Neutrophil (primary cell): ENCODE measurements around the gene TMEM86B.
A peak's percentile ranks its signal among the peaks of the same experiment; 100 is the strongest.

Source experiments
- H3K27ac ChIP-seq: fragments of 200-600 bp; sonication (generic); 2 replicates; pipeline ENCODE4 v1.5.1; 2016; ENCODE audit warnings: mild to moderate bottlenecking, moderate library complexity
- H3K27me3 ChIP-seq: fragments of 200-600 bp; sonication (generic); 2 replicates; pipeline ENCODE4 v1.6.0; 2016; ENCODE audit warnings: mild to moderate bottlenecking
- H3K36me3 ChIP-seq: fragments of 200-600 bp; sonication (generic); 2 replicates; pipeline ENCODE4 v1.5.1; 2017
- H3K4me1 ChIP-seq, 2 experiments: fragments of 200-600 bp in 1 of 2; sonication (generic) in 1 of 2; 1 replicate in 1 of 2; 2 replicates in 1 of 2; pipeline versions ENCODE4 v1.5.1 to v1.6.1; 2013 to 2016; ENCODE audit warnings: low read depth in 1 of 2, low read length in 1 of 2, mild to moderate bottlenecking in 1 of 2, moderate library complexity in 1 of 2; ENCODE audit not compliant: control insufficient read depth in 1 of 2, insufficient read depth in 1 of 2
- H3K4me3 ChIP-seq, 2 experiments: fragments of 200-600 bp in 1 of 2; sonication (generic) in 1 of 2; 1 replicate in 1 of 2; 2 replicates in 1 of 2; pipeline ENCODE4 v1.5.1; 2013 to 2016; ENCODE audit warnings: low read depth in 1 of 2, low read length in 1 of 2, mild to moderate bottlenecking in 1 of 2, moderate library complexity in 1 of 2
- H3K9me3 ChIP-seq: fragments of 200-600 bp; sonication (generic); 2 replicates; pipeline ENCODE4 v1.5.1; 2016
- CTCF ChIP-seq: fragments of 200-600 bp; sonication (generic); IDR thresholded peaks from 2 replicates; pipeline ENCODE4 v1.5.1; 2016; ENCODE audit warnings: antibody characterized with exemption

TMEM86B gene

GRCh38 chr19:55223291-55224037 is 5.1 kb downstream of the TMEM86B start:
- no peak for TF ChIP-seq CTCF
- H3K4me1 ChIP-seq = peaks cover 0 to 5% of the 10 kb centered on the region in 2 experiments
- H3K27ac ChIP-seq = no peak overlapping the region
- peaks cover 56% of the 10 kb centered on the region for H3K36me3 ChIP-seq
- no peaks in the 10 kb centered on the region for H3K9me3 ChIP-seq
- H3K4me3 ChIP-seq = no peak overlapping the region
- H3K27me3 ChIP-seq = no peaks in the 10 kb centered on the region

GRCh38 chr19:55220525-55220924 is 8.0 kb downstream of the TMEM86B start:
- Histone ChIP-seq H3K4me3 (no peak overlapping the region), H3K27me3 (peaks cover 20% of the 10 kb centered on the region), H3K4me1 (peaks cover 3 to 8% of the 10 kb centered on the region in 2 experiments), H3K27ac (no peak overlapping the region), H3K36me3 (peaks cover 27% of the 10 kb centered on the region), H3K9me3 (no peaks in the 10 kb centered on the region)
- TF ChIP-seq CTCF = no peak

GRCh38 chr19:55216461-55217198 is 11.9 kb downstream of the TMEM86B start:
- Histone ChIP-seq H3K27me3 (peaks cover 32% of the 10 kb centered on the region), H3K9me3 (no peaks in the 10 kb centered on the region), H3K27ac (no peak overlapping the region), H3K4me3 (peak overlapping the region in 1 of 2 experiments; percentile 18), H3K4me1 (peaks cover 0 to 8% of the 10 kb centered on the region in 2 experiments), H3K36me3 (no peaks in the 10 kb centered on the region)
- TF ChIP-seq CTCF = no peak

- Histone ChIP-seq H3K27ac (no peak overlapping the region), H3K4me1 (peaks cover 0 to 8% of the 10 kb centered on the region in 2 experiments), H3K36me3 (no peaks in the 10 kb centered on the region), H3K27me3 (peaks cover 47% of the 10 kb centered on the region), H3K4me3 (no peak overlapping the region), H3K9me3 (no peaks in the 10 kb centered on the region)
- TF ChIP-seq CTCF = no peak
Observed at GRCh38 chr19:55213547-55213946, 15.0 kb downstream of the TMEM86B start.

GRCh38 chr19:55212447-55212846 is 16.1 kb downstream of the TMEM86B start:
- Histone ChIP-seq H3K36me3 (no peaks in the 10 kb centered on the region), H3K4me3 (no peak overlapping the region), H3K9me3 (no peaks in the 10 kb centered on the region), H3K4me1 (peaks cover 0 to 8% of the 10 kb centered on the region in 2 experiments), H3K27ac (no peak overlapping the region), H3K27me3 (peaks cover 46% of the 10 kb centered on the region)
- TF ChIP-seq CTCF = peak; percentile 42
